NB4 (cell line): ENCODE results near the gene NISCH.

Source experiments
- CTCF ChIP-seq: IDR thresholded peaks from one replicate; pipeline ENCODE4 v1.5.1; 2012; ENCODE audit warnings: low read depth, low read length
- POLR2A ChIP-seq: IDR thresholded peaks from 2 replicates; pipeline ENCODE4 v1.6.1; 2011; ENCODE audit warnings: mild to moderate bottlenecking; ENCODE audit not compliant: insufficient read length; ENCODE audit errors: extremely low read depth

GRCh38 chr3:52439426-52440248 lies 15.8 kb upstream of the NISCH start:
- no peak for TF ChIP-seq CTCF
- no peak for TF ChIP-seq POLR2A
